Glutamatergic neuron (in vitro differentiated cells): Measurements from ENCODE around the gene RNF222. TPM values are rescaled to one million over a fixed set of nuclear protein-coding genes. Genes with fewer than 3 reads are reported as not detected.
A peak's percentile ranks its signal among the peaks of the same experiment; 100 is the strongest.

Experiments
- DNase-seq: peaks from one replicate; pipeline ENCODE4 v3.0.0; 2022
- H3K27ac Mint-ChIP-seq: one replicate; pipeline ENCODE4 v1.8.0; 2020; ENCODE audit warnings: mild to moderate bottlenecking, mixed read lengths, inconsistent platforms; ENCODE audit not compliant: unreplicated experiment
- H3K27me3 Mint-ChIP-seq: one replicate; pipeline ENCODE4 v1.8.0; 2020; ENCODE audit warnings: mild to moderate bottlenecking, moderate library complexity, mixed read lengths, inconsistent platforms; ENCODE audit not compliant: unreplicated experiment
- H3K36me3 Mint-ChIP-seq: one replicate; pipeline ENCODE4 v1.8.0; 2020; ENCODE audit warnings: mild to moderate bottlenecking, mixed read lengths, inconsistent platforms; ENCODE audit not compliant: unreplicated experiment
- H3K4me1 Mint-ChIP-seq: one replicate; pipeline ENCODE4 v1.8.0; 2020; ENCODE audit warnings: mild to moderate bottlenecking, low read depth, mixed read lengths, inconsistent platforms; ENCODE audit not compliant: unreplicated experiment
- H3K4me3 Mint-ChIP-seq: one replicate; pipeline ENCODE4 v1.8.0; 2020; ENCODE audit warnings: mild to moderate bottlenecking, mixed read lengths, inconsistent platforms; ENCODE audit not compliant: unreplicated experiment
- H3K9me3 Mint-ChIP-seq: one replicate; pipeline ENCODE4 v1.8.0; 2020; ENCODE audit warnings: mild to moderate bottlenecking, moderate library complexity, mixed read lengths, inconsistent platforms; ENCODE audit not compliant: unreplicated experiment
- CTCF ChIP-seq: fragments of 200-600 bp; sonication (generic); IDR thresholded peaks from one replicate; pipeline ENCODE4 v1.5.0; 2021; ENCODE audit not compliant: partially characterized antibody, unreplicated experiment
- total RNA-seq: library from RNA; stranded (reverse); fragmentation: NEBNext Ultra II Directional; extraction: Animal tissue kit (Norgen Biotek cat#: 25700); gene quantifications from one replicate; pipeline ENCODE4 v1.2.1, GENCODE V29; 2021; ENCODE audit not compliant: unreplicated experiment

RNF222 gene
- total RNA-seq, 1 donor from 2014 or later = not detected

GRCh38 chr17:8369944-8370343 is 27.7 kb downstream of the RNF222 start:
- H3K4me1 Mint-ChIP-seq = peaks cover 7% of the 10 kb centered on the region
- no peak overlapping the region for H3K4me3 Mint-ChIP-seq
- H3K27me3 Mint-ChIP-seq = peaks cover 2% of the 10 kb centered on the region
- no peak for TF ChIP-seq CTCF
- H3K36me3 Mint-ChIP-seq = peaks cover 14% of the 10 kb centered on the region
- peaks cover 5% of the 10 kb centered on the region for H3K9me3 Mint-ChIP-seq
- DNase-seq = no peak
- H3K27ac Mint-ChIP-seq = no peak overlapping the region

- H3K4me1 Mint-ChIP-seq = peaks cover 7% of the 10 kb centered on the region
Observed at GRCh38 chr17:8368193-8368592, 29.4 kb downstream of the RNF222 start.

GRCh38 chr17:8366231-8366630 is 31.4 kb downstream of the RNF222 start:
- H3K9me3 Mint-ChIP-seq = peaks cover 3% of the 10 kb centered on the region
- no peak for DNase-seq
- no peak for TF ChIP-seq CTCF
- no peak overlapping the region for H3K27ac Mint-ChIP-seq
- H3K36me3 Mint-ChIP-seq = peaks cover 14% of the 10 kb centered on the region
- no peaks in the 10 kb centered on the region for H3K27me3 Mint-ChIP-seq
- H3K4me1 Mint-ChIP-seq = peaks cover 7% of the 10 kb centered on the region
- H3K4me3 Mint-ChIP-seq = no peak overlapping the region

More at GRCh38 chr17:8368193-8368592, 29.4 kb downstream of the RNF222 start:
- Mint-ChIP-seq H3K36me3 (peaks cover 14% of the 10 kb centered on the region), H3K27ac (peak overlapping the region; percentile 22), H3K27me3 (peaks cover 2% of the 10 kb centered on the region), H3K9me3 (peaks cover 5% of the 10 kb centered on the region), H3K4me3 (no peak overlapping the region)
- no peak for TF ChIP-seq CTCF
- DNase-seq = no peak

GRCh38 chr17:8365143-8365542 is 32.5 kb downstream of the RNF222 start:
- Mint-ChIP-seq H3K27ac (peak overlapping the region; percentile 33), H3K36me3 (peaks cover 12% of the 10 kb centered on the region), H3K27me3 (no peaks in the 10 kb centered on the region), H3K4me3 (no peak overlapping the region), H3K9me3 (peaks cover 3% of the 10 kb centered on the region), H3K4me1 (peaks cover 14% of the 10 kb centered on the region)
- no peak for DNase-seq
- no peak for TF ChIP-seq CTCF

- Mint-ChIP-seq H3K27me3 (no peaks in the 10 kb centered on the region), H3K36me3 (no peaks in the 10 kb centered on the region), H3K9me3 (peaks cover 3% of the 10 kb centered on the region), H3K27ac (no peak overlapping the region), H3K4me3 (no peak overlapping the region), H3K4me1 (peaks cover 25% of the 10 kb centered on the region)
- DNase-seq = no peak
- TF ChIP-seq CTCF = no peak
Observed at GRCh38 chr17:8362651-8363332, 34.8 kb downstream of the RNF222 start.
